AG09309 (cell line): Measurements from ENCODE around the gene EGFR.
A peak's percentile ranks its signal among the peaks of the same experiment; 100 is the strongest.

Experiments used
- DNase-seq: peaks from one replicate; pipeline ENCODE4 v3.0.0-alpha.2; 2010; ENCODE audit warnings: low read depth
- H3K4me3 ChIP-seq: 2 replicates; pipeline ENCODE4 v1.5.1; 2011; ENCODE audit warnings: mild to moderate bottlenecking, low read depth, low read length, moderate library complexity; ENCODE audit not compliant: control insufficient read depth
- CTCF ChIP-seq: IDR thresholded peaks from 2 replicates; pipeline ENCODE4 v1.5.1; 2011; ENCODE audit warnings: mild to moderate bottlenecking, low read depth, low read length, inconsistent platforms; ENCODE audit not compliant: insufficient read depth, control insufficient read depth; ENCODE audit errors: missing control alignments

EGFR gene

DNA sequence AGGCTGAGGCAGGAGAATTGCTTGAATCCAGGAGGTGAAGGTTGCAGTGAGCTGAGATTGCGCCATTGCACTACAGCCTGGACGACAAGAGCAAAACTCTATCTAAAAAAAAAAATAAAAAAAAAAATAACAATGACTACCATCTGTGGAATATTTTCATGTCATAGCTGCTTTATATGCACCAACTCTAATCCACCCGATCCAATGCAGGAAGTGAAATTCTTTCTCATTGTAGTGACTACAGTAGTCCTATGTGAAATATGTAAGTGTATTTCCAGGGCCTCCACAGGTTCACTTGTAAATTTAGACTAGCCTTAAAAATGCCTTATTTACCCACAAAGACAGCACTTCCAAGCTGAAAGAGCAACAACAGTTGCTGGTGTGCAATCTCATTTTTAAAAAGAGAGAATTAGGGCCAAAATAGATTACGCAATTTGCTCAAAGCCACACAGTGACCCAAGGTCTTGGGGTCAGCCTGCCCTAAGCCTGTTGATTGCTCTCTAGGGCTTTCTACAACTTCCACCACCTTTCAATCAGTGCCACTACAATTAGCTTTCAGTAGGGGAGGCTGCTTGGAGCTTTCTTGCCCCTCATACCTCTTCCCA is 25.8 kb upstream of the EGFR start:
- H3K4me3 ChIP-seq = no peak overlapping the region
- TF ChIP-seq CTCF = no peak
- no peak for DNase-seq

DNA sequence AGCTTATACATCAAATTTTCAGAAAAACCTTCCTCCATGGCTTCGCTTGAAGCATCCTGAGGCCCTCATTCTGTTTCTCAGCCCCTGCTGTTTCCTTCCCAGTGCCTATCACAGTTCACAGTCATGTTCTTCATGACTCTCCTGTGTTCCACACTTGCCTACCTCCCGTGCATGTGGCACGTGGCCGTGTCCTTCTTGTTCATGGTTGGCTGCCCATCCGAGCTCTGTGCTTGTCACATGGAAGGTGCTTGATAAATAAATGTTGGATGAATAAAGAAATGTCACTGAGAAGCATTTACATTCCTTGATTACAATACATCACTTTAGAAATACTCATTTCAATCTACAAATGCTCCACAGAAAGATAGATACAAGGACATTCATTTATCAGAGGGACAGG is 23.7 kb upstream of the EGFR start:
- DNase-seq = no peak
- H3K4me3 ChIP-seq = no peak overlapping the region
- TF ChIP-seq CTCF = no peak

DNA sequence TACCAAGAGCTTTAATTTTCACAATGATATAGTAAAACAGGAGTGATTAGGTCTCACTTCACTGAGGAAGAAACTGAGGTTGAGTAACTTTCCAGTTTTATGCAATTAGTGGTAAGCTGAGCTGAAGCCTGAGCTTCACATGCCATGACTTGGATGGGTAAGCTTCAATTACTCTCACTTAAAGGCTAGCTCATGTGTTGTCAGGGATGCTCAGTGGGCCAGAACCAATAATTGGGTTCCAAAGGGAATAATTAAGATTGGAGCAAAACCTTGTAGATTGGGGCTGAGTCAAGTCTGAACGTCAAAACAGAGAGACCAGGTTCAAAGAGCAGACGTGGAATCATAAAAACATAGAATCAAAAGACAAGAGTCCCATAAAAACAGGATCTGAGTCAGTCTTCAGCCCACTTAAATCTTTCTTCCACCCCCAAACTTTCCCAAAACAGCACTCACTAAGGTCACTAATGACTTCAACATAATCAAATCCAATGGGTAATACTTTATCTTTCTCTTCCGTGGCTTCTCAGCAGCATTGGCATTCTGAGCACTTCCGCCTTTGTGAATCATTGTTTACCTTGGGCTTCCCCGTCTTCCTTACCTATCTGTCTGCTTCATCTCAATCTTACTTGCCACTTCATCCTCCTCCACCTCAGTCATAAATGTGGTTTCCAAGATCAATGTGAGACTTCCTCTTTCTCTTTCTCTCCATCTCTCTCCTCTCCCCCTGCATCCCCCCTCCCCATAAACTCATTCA is 23.0 kb upstream of the EGFR start:
- peak; percentile 60 for DNase-seq
- H3K4me3 ChIP-seq = no peak overlapping the region
- TF ChIP-seq CTCF = no peak

GRCh38 chr7:54996391-54996790 is 22.4 kb upstream of the EGFR start:
- TF ChIP-seq CTCF = no peak
- H3K4me3 ChIP-seq = no peak overlapping the region
- no peak for DNase-seq

GRCh38 chr7:55004579-55004978 is 14.2 kb upstream of the EGFR start:
- H3K4me3 ChIP-seq = no peak overlapping the region
- DNase-seq = no peak
- no peak for TF ChIP-seq CTCF

DNA sequence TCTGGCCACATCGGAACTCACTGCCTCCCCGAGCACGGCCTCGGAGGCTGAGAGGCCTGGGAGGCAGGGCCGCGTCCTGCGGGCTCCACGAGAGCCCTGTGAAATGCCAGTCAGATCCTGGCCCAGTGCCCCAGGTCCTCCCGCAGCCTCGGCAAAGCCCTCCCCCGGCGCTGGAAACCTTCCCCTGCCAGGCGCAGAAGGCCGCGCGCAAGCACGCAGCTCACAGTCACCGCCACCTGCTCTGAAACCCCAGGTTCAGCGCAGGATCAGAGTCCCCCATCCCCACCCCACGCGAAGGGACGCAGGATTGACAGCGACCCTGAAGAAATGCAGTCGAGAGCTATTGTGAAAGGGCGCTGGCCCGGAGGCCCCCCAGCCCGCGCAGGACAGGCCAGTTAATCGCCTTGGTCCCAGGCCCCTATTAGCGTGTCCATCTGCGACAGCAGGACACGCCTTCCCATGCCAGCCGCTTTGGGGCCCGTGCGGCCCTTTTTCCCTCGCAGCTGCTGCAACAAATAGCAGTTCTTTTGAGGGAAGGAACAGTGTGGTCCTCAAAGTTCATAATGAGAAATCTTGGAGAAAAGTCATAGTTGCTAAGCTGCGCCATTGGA is 13.5 kb upstream of the EGFR start:
- H3K4me3 ChIP-seq = no peak overlapping the region
- no peak for DNase-seq
- TF ChIP-seq CTCF = no peak
